Psoas muscle (tissue), 8 donors: ENCODE results near the gene MT1X. TPM values are rescaled to one million over a fixed set of nuclear protein-coding genes. Genes with fewer than 3 reads are reported as not detected.

Source experiments
- ATAC-seq, 4 donors: fragments of 200-7000 bp; cut with Tn5 transposase; one replicate each; pipeline ENCODE4 v1.9.1; 2020; ENCODE audit warnings: moderate library complexity in 3 of 4, mild to moderate bottlenecking in 2 of 4
- DNase-seq, 2 donors: peaks; one replicate each; pipeline ENCODE4 v3.0.0-alpha.2; 2020
- H3K27ac ChIP-seq: fragments of 200-600 bp; one replicate; pipeline ENCODE4 v1.8.0; 2022
- H3K27me3 ChIP-seq, 3 donors: fragments of 200-600 bp in 1 of 3; one replicate each; pipeline versions ENCODE4 v1.6.1 to v1.8.0; 2013 to 2022; ENCODE audit warnings: low read length in 2 of 3, mild to moderate bottlenecking in 2 of 3, moderate library complexity in 1 of 3; ENCODE audit not compliant: insufficient read depth in 3 of 3
- H3K36me3 ChIP-seq, 2 donors: fragments of 200-600 bp in 1 of 2; one replicate each; pipeline versions ENCODE4 v1.6.1 to v1.8.0; 2013 to 2022; ENCODE audit warnings: low read depth in 1 of 2, mild to moderate bottlenecking in 1 of 2, moderate library complexity in 1 of 2; ENCODE audit not compliant: insufficient read depth in 1 of 2
- H3K4me1 ChIP-seq: fragments of 200-600 bp; one replicate; pipeline ENCODE4 v1.8.0; 2022
- H3K4me3 ChIP-seq: fragments of 200-600 bp; one replicate; pipeline ENCODE4 v1.8.0; 2022; ENCODE audit warnings: mild to moderate bottlenecking
- H3K9me3 ChIP-seq: fragments of 200-600 bp; one replicate; pipeline ENCODE4 v1.8.0; 2022
- CTCF ChIP-seq: fragments of 200-600 bp; IDR thresholded peaks from one replicate; pipeline ENCODE4 v1.8.0; 2022; ENCODE audit warnings: antibody characterized with exemption
- WGBS, 3 donors: extraction: QIAGEN DNeasy Blood & Tissue Kit; methylation state at CpG; one replicate each; pipeline versions ENCODE4 v1.1.6 to v1.1.7; 2013; 5-methylcytosine and 5-hydroxymethylcytosine counted together
- intact Hi-C, 2 donors: fragments of 100-400 bp; cut with DNase I; formaldehyde crosslinking; loops; one replicate each; pipeline versions ENCODE4 v1.11.0 to v1.14.2; 2022
- polyA plus RNA-seq, 3 donors: library from polyadenylated mRNA; stranded (reverse); fragments of 200-250 nt; gene quantifications; one replicate each; pipeline ENCODE4 v1.2.3, GENCODE V29; 2013
- total RNA-seq, 4 donors: library from RNA; stranded (reverse); fragmentation: NEBNext Ultra II Directional in 2 of 4; extraction: Animal tissue kit (Norgen Biotek cat#: 25700) in 2 of 4; gene quantifications; one replicate each; pipeline versions ENCODE4 v1.2.1 to v1.2.4, GENCODE V29; 2021 to 2023
- donor health status: healthy with polysubstance abuse.
- donor health status: DM: no; HTN: no; CAD: no; lungs with moderate emphysema.
- donor health status: Bipolar disorder and iron deficiency.
- donor health status: healthy.
- donor health status: DM: yes; HTN: yes; CAD: no.
- donor health status: DM: no; HTN: no; CAD: no.
- donor health status: DM: no; HTN: no; CAD: no.
- donor health status: DM: yes; HTN: yes; CAD: no.

The MT1X gene
- total and polyA plus RNA-seq, 7 donors: 481 to 16,364 (median 4,271) TPM

GRCh38 chr16:56635441-56635967 is 46.8 kb upstream of the MT1X start:
- H3K27me3 ChIP-seq: peaks cover 0 to 2% (median 0%) of the 10 kb centered on the region in 3 donors
- intact Hi-C loops: loop anchor here in 1 of 2 donors (5.0 kb wide), 1 partner anchor 33 kb away; no protein-coding TSS in a partner anchor
- WGBS, 3 donors: 54 to 56% (median 55%) methylated on average over 38 to 40 of the region's 40 CpGs

GRCh38 chr16:56636616-56637413 is 45.5 kb upstream of the MT1X start:
- H3K4me1 ChIP-seq: peaks cover 5% of the 10 kb centered on the region
- no peak for ATAC-seq
- H3K36me3 ChIP-seq: no peaks in the 10 kb centered on the region
- DNase-seq: no peak
- TF ChIP-seq CTCF: no peak
- WGBS, 3 donors: 72 to 82% (median 76%) methylated on average over 9 of the region's 9 CpGs
- no peak overlapping the region for H3K4me3 ChIP-seq
- intact Hi-C loops: loop anchor here in 1 of 2 donors (5.0 kb wide), 1 partner anchor 35 kb away; no protein-coding TSS in a partner anchor
- no peaks in the 10 kb centered on the region for H3K9me3 ChIP-seq
- no peak overlapping the region for H3K27ac ChIP-seq
- peaks cover 0 to 2% (median 0%) of the 10 kb centered on the region in 3 donors for H3K27me3 ChIP-seq

More at GRCh38 chr16:56635441-56635967, 46.8 kb upstream of the MT1X start:
- DNase-seq (no peak), ATAC-seq (no peak)
- H3K9me3 ChIP-seq: no peaks in the 10 kb centered on the region
- H3K36me3 ChIP-seq: no peaks in the 10 kb centered on the region
- TF ChIP-seq CTCF: no peak
- H3K4me1 ChIP-seq: peaks cover 5% of the 10 kb centered on the region
- peak overlapping the region; percentile 4 for H3K4me3 ChIP-seq
- no peak overlapping the region for H3K27ac ChIP-seq

GRCh38 chr16:56637814-56638750 is 44.2 kb upstream of the MT1X start, which contains the start of gene MT1A:
MT1A (plus strand) TSS chr16:56638666; CDS start chr16:56638739, 73 bp downstream.
- H3K36me3 ChIP-seq: no peaks in the 10 kb centered on the region
- peak within 1 kb of the TSS; percentile 69 for H3K4me3 ChIP-seq
- 10 to 16% (median 14%) methylated on average over 67 to 68 of the region's 68 CpGs for WGBS, 3 donors
- peak; percentile 87 to 91 (median 88) for ATAC-seq
- H3K27me3 ChIP-seq: peaks cover 0 to 2% (median 0%) of the 10 kb centered on the region in 3 donors
- TF ChIP-seq CTCF: no peak
- H3K27ac ChIP-seq: peak within 1 kb of the TSS; percentile 65
- H3K9me3 ChIP-seq: no peaks in the 10 kb centered on the region
- intact Hi-C loops: loop anchor here in 1 of 2 donors (5.0 kb wide), 1 partner anchor 36 kb away; no protein-coding TSS in a partner anchor
- DNase-seq: peak; percentile 87 to 89
- H3K4me1 ChIP-seq: peaks cover 5% of the 10 kb centered on the region

GRCh38 chr16:56639045-56639444 is 43.2 kb upstream of the MT1X start:
- Histone ChIP-seq H3K4me1 (peaks cover 10% of the 10 kb centered on the region), H3K36me3 (no peaks in the 10 kb centered on the region), H3K9me3 (no peaks in the 10 kb centered on the region), H3K4me3 (no peak overlapping the region), H3K27ac (no peak overlapping the region), H3K27me3 (peaks cover 0 to 2% (median 0%) of the 10 kb centered on the region in 3 donors)
- 52 to 71% (median 54%) methylated on average over 1 of the region's 1 CpG for WGBS, 3 donors
- TF ChIP-seq CTCF: no peak
- DNase-seq (no peak), ATAC-seq (no peak)
- intact Hi-C loops: loop anchor here in 1 of 2 donors (5.0 kb wide), 1 partner anchor 37 kb away; no protein-coding TSS in a partner anchor
